Measurements from ENCODE around the gene ZNF423. TPM values are rescaled to one million over a fixed set of nuclear protein-coding genes. Genes with fewer than 3 reads are reported as not detected.
A peak's percentile ranks its signal among the peaks of the same experiment; 100 is the strongest.

ZNF423 gene
- polyA plus RNA-seq, 3 donors, result 1.9 to 15.4 (median 8.7) TPM

GRCh38 chr16:49620158-49620868 lies 235.6 kb downstream of the ZNF423 start:
- peak overlapping the region; percentile 38 for H3K27ac ChIP-seq (ENCODE audit: low read depth, low read length)
- 18 to 54% (median 52%) methylated on average over 11 of the region's 11 CpGs for WGBS, 3 donors

GRCh38 chr16:49619811-49620157 lies 236.1 kb downstream of the ZNF423 start:
- 73 to 97% (median 76%) methylated on average over 2 of the region's 2 CpGs for WGBS, 3 donors
- H3K27ac ChIP-seq (ENCODE audit: low read depth, low read length), result no peak overlapping the region

- no peak overlapping the region for H3K27ac ChIP-seq (ENCODE audit: low read depth, low read length)
- WGBS, 3 donors, result 34 to 93% (median 84%) methylated on average over 3 of the region's 3 CpGs
Observed at GRCh38 chr16:49618955-49619354, 237.0 kb downstream of the ZNF423 start.

GRCh38 chr16:49617710-49618330 lies 238.1 kb downstream of the ZNF423 start:
- 92 to 94% (median 92%) methylated on average over 6 of the region's 6 CpGs for WGBS, 3 donors
- no peak overlapping the region for H3K27ac ChIP-seq (ENCODE audit: low read depth, low read length)

- H3K27ac ChIP-seq (ENCODE audit: low read depth, low read length), result no peak overlapping the region
- 84 to 89% (median 88%) methylated on average over 4 of the region's 4 CpGs for WGBS, 3 donors
Observed at GRCh38 chr16:49617016-49617629, 238.8 kb downstream of the ZNF423 start.

GRCh38 chr16:49615576-49615975 lies 240.3 kb downstream of the ZNF423 start:
- no peak overlapping the region for H3K27ac ChIP-seq (ENCODE audit: low read depth, low read length)
- 90 to 94% (median 93%) methylated on average over 8 of the region's 8 CpGs for WGBS, 3 donors

- no peak overlapping the region for H3K27ac ChIP-seq (ENCODE audit: low read depth, low read length)
- WGBS, 3 donors, result 62 to 95% (median 93%) methylated on average over 3 of the region's 3 CpGs
Observed at GRCh38 chr16:49610983-49611382, 244.9 kb downstream of the ZNF423 start.

- no peak overlapping the region for H3K27ac ChIP-seq (ENCODE audit: low read depth, low read length)
- 76 to 81% (median 80%) methylated on average over 5 of the region's 5 CpGs for WGBS, 3 donors
Observed at GRCh38 chr16:49608779-49609178, 247.1 kb downstream of the ZNF423 start.

- WGBS, 3 donors, result 19 to 37% (median 20%) methylated on average over 5 of the region's 5 CpGs
- no peak overlapping the region for H3K27ac ChIP-seq (ENCODE audit: low read depth, low read length)
Observed at GRCh38 chr16:49608098-49608497, 247.8 kb downstream of the ZNF423 start.

GRCh38 chr16:49605536-49606254 lies 250.2 kb downstream of the ZNF423 start:
- WGBS, 3 donors, result 84 to 87% (median 85%) methylated on average over 14 of the region's 14 CpGs

GRCh38 chr16:49604602-49605001 lies 251.3 kb downstream of the ZNF423 start:
- 89 to 91% (median 91%) methylated on average over 4 of the region's 4 CpGs for WGBS, 3 donors
- H3K27ac ChIP-seq (ENCODE audit: low read depth, low read length), result no peak overlapping the region

More at GRCh38 chr16:49605536-49606254, 250.2 kb downstream of the ZNF423 start:
- H3K27ac ChIP-seq (ENCODE audit: low read depth, low read length), result no peak overlapping the region

- no peak overlapping the region for H3K27ac ChIP-seq (ENCODE audit: low read depth, low read length)
- WGBS, 3 donors, result 94 to 98% (median 96%) methylated on average over 9 of the region's 9 CpGs
Observed at GRCh38 chr16:49603956-49604355, 252.0 kb downstream of the ZNF423 start.

- 72 to 91% (median 87%) methylated on average over 9 of the region's 9 CpGs for WGBS, 3 donors
- H3K27ac ChIP-seq (ENCODE audit: low read depth, low read length), result no peak overlapping the region
Observed at GRCh38 chr16:49602976-49603310, 253.0 kb downstream of the ZNF423 start.

- no peak overlapping the region for H3K27ac ChIP-seq (ENCODE audit: low read depth, low read length)
- 66 to 86% (median 77%) methylated on average over 22 of the region's 22 CpGs for WGBS, 3 donors
Observed at GRCh38 chr16:49602201-49602975, 253.5 kb downstream of the ZNF423 start.

- WGBS, 3 donors, result 53 to 75% (median 65%) methylated on average over 6 of the region's 6 CpGs
- H3K27ac ChIP-seq (ENCODE audit: low read depth, low read length), result no peak overlapping the region
Observed at GRCh38 chr16:49601576-49601975, 254.3 kb downstream of the ZNF423 start.

GRCh38 chr16:49600976-49601375 lies 254.9 kb downstream of the ZNF423 start:
- H3K27ac ChIP-seq (ENCODE audit: low read depth, low read length), result no peak overlapping the region
- 96 to 98% (median 98%) methylated on average over 8 of the region's 8 CpGs for WGBS, 3 donors

GRCh38 chr16:49600536-49600935 lies 255.4 kb downstream of the ZNF423 start:
- 90 to 92% (median 90%) methylated on average over 23 of the region's 23 CpGs for WGBS, 3 donors
- H3K27ac ChIP-seq (ENCODE audit: low read depth, low read length), result no peak overlapping the region

GRCh38 chr16:49599704-49600103 lies 256.2 kb downstream of the ZNF423 start:
- WGBS, 3 donors, result 79 to 90% (median 86%) methylated on average over 8 of the region's 8 CpGs
- H3K27ac ChIP-seq (ENCODE audit: low read depth, low read length), result no peak overlapping the region

Data from adipose tissue (tissue), 3 donors.